ENCODE measurements around the gene NENF.

DNA sequence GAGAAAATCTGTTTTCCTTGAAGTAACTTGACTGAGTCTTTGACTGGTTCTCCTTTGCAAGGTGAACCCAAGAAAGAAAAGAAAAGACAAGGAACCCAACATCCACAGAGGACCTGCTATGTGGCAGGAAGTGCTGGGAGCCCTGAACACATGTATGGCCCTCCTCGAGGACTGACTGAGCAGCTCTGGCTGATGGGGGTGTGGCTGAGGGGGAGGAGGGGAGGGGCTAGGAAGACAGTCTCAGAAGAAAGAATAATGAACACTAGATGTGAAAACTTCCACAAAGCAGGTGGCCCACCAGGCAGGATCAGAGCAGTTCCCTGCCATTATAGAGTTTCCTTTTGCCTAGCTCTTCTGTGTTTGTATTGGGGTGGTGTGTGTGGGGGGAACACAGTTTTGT, 26.1 kb downstream of the NENF start:
- TF ChIP-seq EP300 (IDR thresholded peaks at IDR 0.05; ENCODE audit: borderline replicate concordance) (no peak), CREB1 (IDR thresholded peaks at IDR 0.05; ENCODE audit: low read depth) (no peak), TCF12 (IDR thresholded peaks at IDR 0.05; ENCODE audit: low read depth) (no peak)
